Hypothalamus (tissue), 51 donors: Measurements from ENCODE around the gene NTRK2.

ENCODE experiments used
- DNase-seq, 51 donors: peaks; one replicate each; lab custom pipeline; 2025; lab: John Stamatoyannopoulos, UW

NTRK2 gene

GRCh38 chr9:84841931-84842330 lies 172.4 kb downstream of the NTRK2 start:
- DNase-seq: no peak

- DNase-seq: no peak
These were observed 173.8 kb downstream of the NTRK2 start for GRCh38 chr9:84843175-84843824.

- DNase-seq: no peak
These were observed 176.7 kb downstream of the NTRK2 start for GRCh38 chr9:84845956-84846900.

- DNase-seq: no peak
These were observed 177.4 kb downstream of the NTRK2 start for GRCh38 chr9:84846906-84847305.

GRCh38 chr9:84849049-84849448 lies 179.5 kb downstream of the NTRK2 start:
- DNase-seq: no peak

GRCh38 chr9:84850830-84851392 lies 181.4 kb downstream of the NTRK2 start:
- no peak for DNase-seq

- peak in 9 of 51 donors; percentile 6 to 61 (median 29) for DNase-seq
These were observed 182.5 kb downstream of the NTRK2 start for GRCh38 chr9:84851935-84852585.

- DNase-seq: no peak
These were observed 183.2 kb downstream of the NTRK2 start for GRCh38 chr9:84852617-84853301.

GRCh38 chr9:84856181-84856632 lies 186.7 kb downstream of the NTRK2 start:
- DNase-seq: no peak

GRCh38 chr9:84857211-84857610 lies 187.7 kb downstream of the NTRK2 start:
- DNase-seq: no peak

GRCh38 chr9:84858364-84858763 lies 188.8 kb downstream of the NTRK2 start:
- DNase-seq: peak in 1 of 51 donors; percentile 30

GRCh38 chr9:84860249-84861115 lies 191.0 kb downstream of the NTRK2 start:
- no peak for DNase-seq

GRCh38 chr9:84861455-84861854 lies 191.9 kb downstream of the NTRK2 start:
- DNase-seq: no peak

- DNase-seq: no peak
These were observed 192.8 kb downstream of the NTRK2 start for GRCh38 chr9:84862308-84862707.

GRCh38 chr9:84862810-84863287 lies 193.3 kb downstream of the NTRK2 start:
- DNase-seq: peak in 2 of 51 donors; percentile 19 to 41

- DNase-seq: no peak
These were observed 193.8 kb downstream of the NTRK2 start for GRCh38 chr9:84863372-84863771.

- no peak for DNase-seq
These were observed 197.1 kb downstream of the NTRK2 start for GRCh38 chr9:84866396-84867175.

- DNase-seq: no peak
These were observed 197.7 kb downstream of the NTRK2 start for GRCh38 chr9:84867186-84867585.
